Measurements from ENCODE around the gene DDIT3. TPM values are rescaled to one million over a fixed set of nuclear protein-coding genes. Genes with fewer than 3 reads are reported as not detected.
A peak's percentile ranks its signal among the peaks of the same experiment; 100 is the strongest.

The DDIT3 gene
- polyA plus RNA-seq, 3 donors: 9.3 to 163 (median 9.4) TPM

- Mint-ChIP-seq H3K4me3 (peak overlapping the region; percentile 99), H3K4me1 (peaks cover 37% of the 10 kb centered on the region), H3K36me3 (peaks cover 42 to 55% of the 10 kb centered on the region in 2 donors), H3K27me3 (ENCODE audit: low read depth in 3 of 3) (peaks cover 0 to under 1% (median 0%) of the 10 kb centered on the region in 3 donors), H3K27ac (peak overlapping the region; percentile 97 to 99 (median 99)), H3K9me3 (peaks cover 0 to 2% (median 0%) of the 10 kb centered on the region in 7 donors)
- no peak for TF ChIP-seq CTCF (IDR thresholded peaks at IDR 0.05)
- peaks cover 58% of the 10 kb centered on the region for H3K79me2 ChIP-seq (ENCODE audit: insufficient read depth, low read length)
- peak overlapping the region; percentile 66 to 98 (median 75) for H3K4me3 ChIP-seq (replicated peaks in 1 of 3; ENCODE audit: low read depth in 2 of 3, low read length in 3 of 3)
- peak overlapping the region; percentile 98 for H3K4me2 ChIP-seq (replicated peaks; ENCODE audit: extremely low read depth, low read length, poor library complexity, severe bottlenecking)
- intact Hi-C loops (cut with micrococcal nuclease): loop anchor here (5.0 kb wide), 3 partner anchors 37 to 413 kb away; partner anchors contain the start of genes ARHGAP9 (in 1 of the 2) and MARS1 (in 1 of the 2)
- no peaks in the 10 kb centered on the region for H3K9me3 ChIP-seq (replicated peaks in 1 of 2; ENCODE audit: control insufficient read depth in 1 of 2, insufficient read depth in 1 of 2, low read length in 2 of 2)
- no peak for DNase-seq
- 78% methylated on average over 12 of the region's 14 CpGs for WGBS (ENCODE audit: insufficient coverage)
- H4K20me1 ChIP-seq (ENCODE audit: insufficient read depth, low read length): peaks cover 72% of the 10 kb centered on the region
- peak overlapping the region; percentile 91 to 99 for H3K27ac ChIP-seq (ENCODE audit: low read depth in 1 of 2, low read length in 2 of 2)
- H3K4me1 ChIP-seq (ENCODE audit: control insufficient read depth in 1 of 2, insufficient read depth in 2 of 2, low read length in 2 of 2): peaks cover 41 to 50% of the 10 kb centered on the region in 2 donors
- no peak overlapping the region for H2AFZ ChIP-seq (ENCODE audit: insufficient read depth, low read depth, low read length, poor library complexity, severe bottlenecking)
- peak overlapping the region; percentile 76 for H3K9ac ChIP-seq (ENCODE audit: insufficient read depth, low read length, poor library complexity, severe bottlenecking)
- H3K36me3 ChIP-seq (replicated peaks in 1 of 2; ENCODE audit: control insufficient read depth in 1 of 2, insufficient read depth in 2 of 2, low read length in 2 of 2): peaks cover 47 to 50% of the 10 kb centered on the region in 2 donors
- H3K27me3 ChIP-seq (ENCODE audit: control insufficient read depth in 2 of 2, insufficient read depth in 2 of 2, low read length in 2 of 2): no peaks in the 10 kb centered on the region
Measured at GRCh38 chr12:57523706-57524614, 3.6 kb upstream of the DDIT3 start.

- Mint-ChIP-seq H3K4me1 (peaks cover 45% of the 10 kb centered on the region), H3K4me3 (peak overlapping the region; percentile 99), H3K27me3 (ENCODE audit: low read depth in 3 of 3) (peaks cover 0 to 1% (median 0%) of the 10 kb centered on the region in 3 donors), H3K36me3 (peaks cover 43 to 51% of the 10 kb centered on the region in 2 donors), H3K9me3 (peaks cover 0 to 2% (median 0%) of the 10 kb centered on the region in 7 donors), H3K27ac (peak overlapping the region; percentile 97 to 99 (median 99))
- H3K36me3 ChIP-seq (replicated peaks in 1 of 2; ENCODE audit: control insufficient read depth in 1 of 2, insufficient read depth in 2 of 2, low read length in 2 of 2): peaks cover 43 to 44% of the 10 kb centered on the region in 2 donors
- H3K4me3 ChIP-seq (replicated peaks in 1 of 3; ENCODE audit: low read depth in 2 of 3, low read length in 3 of 3): peak overlapping the region; percentile 66 to 98 (median 75)
- H3K79me2 ChIP-seq (ENCODE audit: insufficient read depth, low read length): peaks cover 66% of the 10 kb centered on the region
- peaks cover 72% of the 10 kb centered on the region for H4K20me1 ChIP-seq (ENCODE audit: insufficient read depth, low read length)
- peak; percentile 68 to 88 (median 78) for DNase-seq
- 0% methylated on average over 7 of the region's 38 CpGs for WGBS (ENCODE audit: insufficient coverage)
- no peaks in the 10 kb centered on the region for H3K9me3 ChIP-seq (replicated peaks in 1 of 2; ENCODE audit: control insufficient read depth in 1 of 2, insufficient read depth in 1 of 2, low read length in 2 of 2)
- peak overlapping the region; percentile 76 for H3K9ac ChIP-seq (ENCODE audit: insufficient read depth, low read length, poor library complexity, severe bottlenecking)
- H3K27me3 ChIP-seq (ENCODE audit: control insufficient read depth in 2 of 2, insufficient read depth in 2 of 2, low read length in 2 of 2): no peaks in the 10 kb centered on the region
- peak overlapping the region; percentile 42 for H2AFZ ChIP-seq (ENCODE audit: insufficient read depth, low read depth, low read length, poor library complexity, severe bottlenecking)
- H3K27ac ChIP-seq (ENCODE audit: low read depth in 1 of 2, low read length in 2 of 2): peak overlapping the region; percentile 96 to 99
- TF ChIP-seq CTCF (IDR thresholded peaks at IDR 0.05): no peak
- intact Hi-C loops (cut with micrococcal nuclease): loop anchor here (5.0 kb wide), 3 partner anchors 36 to 414 kb away; partner anchors contain the start of genes ARHGAP9 (in 1 of the 2) and MARS1 (in 1 of the 2)
- peak overlapping the region; percentile 98 for H3K4me2 ChIP-seq (replicated peaks; ENCODE audit: extremely low read depth, low read length, poor library complexity, severe bottlenecking)
- peaks cover 50 to 58% of the 10 kb centered on the region in 2 donors for H3K4me1 ChIP-seq (ENCODE audit: control insufficient read depth in 1 of 2, insufficient read depth in 2 of 2, low read length in 2 of 2)
Measured at GRCh38 chr12:57522887-57523705, 2.8 kb upstream of the DDIT3 start.
